MV-4-11 (cell line): ENCODE results near the gene PLIN5.
A peak's percentile ranks its signal among the peaks of the same experiment; 100 is the strongest.

Source experiments
- DNase-seq: peaks from one replicate; lab custom pipeline; 2025; lab: John Stamatoyannopoulos, UW

PLIN5 gene, protein sequence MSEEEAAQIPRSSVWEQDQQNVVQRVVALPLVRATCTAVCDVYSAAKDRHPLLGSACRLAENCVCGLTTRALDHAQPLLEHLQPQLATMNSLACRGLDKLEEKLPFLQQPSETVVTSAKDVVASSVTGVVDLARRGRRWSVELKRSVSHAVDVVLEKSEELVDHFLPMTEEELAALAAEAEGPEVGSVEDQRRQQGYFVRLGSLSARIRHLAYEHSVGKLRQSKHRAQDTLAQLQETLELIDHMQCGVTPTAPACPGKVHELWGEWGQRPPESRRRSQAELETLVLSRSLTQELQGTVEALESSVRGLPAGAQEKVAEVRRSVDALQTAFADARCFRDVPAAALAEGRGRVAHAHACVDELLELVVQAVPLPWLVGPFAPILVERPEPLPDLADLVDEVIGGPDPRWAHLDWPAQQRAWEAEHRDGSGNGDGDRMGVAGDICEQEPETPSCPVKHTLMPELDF

DNA sequence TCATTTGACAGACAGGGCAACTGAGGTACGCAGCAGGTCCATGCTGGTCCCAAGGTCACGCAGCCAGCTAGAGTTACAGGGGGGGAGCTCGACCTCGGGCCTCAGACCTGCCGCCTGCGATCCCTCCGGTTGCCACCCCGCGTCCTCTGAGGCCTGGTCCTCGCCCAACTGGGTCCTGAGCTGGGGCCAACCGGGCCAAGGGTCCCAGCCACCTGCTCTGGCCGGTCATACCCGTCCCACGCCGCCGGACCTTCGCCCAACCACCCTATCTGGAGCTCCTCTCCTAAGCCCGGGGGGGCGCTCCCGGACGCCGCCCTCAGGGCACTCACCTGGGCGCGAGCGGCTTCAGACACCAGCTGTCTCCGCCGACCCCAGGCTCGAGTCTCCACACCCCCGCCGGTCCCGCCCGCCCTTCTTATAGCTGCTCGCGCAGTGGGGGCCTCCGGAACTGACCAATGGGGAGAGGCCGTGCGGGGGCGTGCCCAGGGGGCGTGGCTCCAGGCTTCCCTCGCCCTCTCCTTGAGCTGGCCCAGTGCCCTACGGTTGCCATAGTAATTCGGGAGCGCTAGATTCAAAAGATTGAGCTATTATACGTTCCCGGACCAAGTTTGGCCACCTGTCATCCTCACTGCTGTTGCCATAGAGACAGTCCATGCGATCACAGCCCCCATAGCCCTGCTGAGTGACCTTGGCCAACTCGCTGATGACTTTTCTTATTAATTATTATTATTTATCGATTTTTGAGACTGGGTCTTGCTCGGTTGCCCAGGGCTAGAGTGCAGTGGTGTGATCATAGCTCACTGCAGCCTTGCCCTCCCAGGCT is at the start of gene PLIN5:
PLIN5 (minus strand) TSS at position 389 of the 823 bp plus-strand sequence. CDS start 1,150 bp downstream, outside the sequence.
- DNase-seq, result peak; percentile 59

DNA sequence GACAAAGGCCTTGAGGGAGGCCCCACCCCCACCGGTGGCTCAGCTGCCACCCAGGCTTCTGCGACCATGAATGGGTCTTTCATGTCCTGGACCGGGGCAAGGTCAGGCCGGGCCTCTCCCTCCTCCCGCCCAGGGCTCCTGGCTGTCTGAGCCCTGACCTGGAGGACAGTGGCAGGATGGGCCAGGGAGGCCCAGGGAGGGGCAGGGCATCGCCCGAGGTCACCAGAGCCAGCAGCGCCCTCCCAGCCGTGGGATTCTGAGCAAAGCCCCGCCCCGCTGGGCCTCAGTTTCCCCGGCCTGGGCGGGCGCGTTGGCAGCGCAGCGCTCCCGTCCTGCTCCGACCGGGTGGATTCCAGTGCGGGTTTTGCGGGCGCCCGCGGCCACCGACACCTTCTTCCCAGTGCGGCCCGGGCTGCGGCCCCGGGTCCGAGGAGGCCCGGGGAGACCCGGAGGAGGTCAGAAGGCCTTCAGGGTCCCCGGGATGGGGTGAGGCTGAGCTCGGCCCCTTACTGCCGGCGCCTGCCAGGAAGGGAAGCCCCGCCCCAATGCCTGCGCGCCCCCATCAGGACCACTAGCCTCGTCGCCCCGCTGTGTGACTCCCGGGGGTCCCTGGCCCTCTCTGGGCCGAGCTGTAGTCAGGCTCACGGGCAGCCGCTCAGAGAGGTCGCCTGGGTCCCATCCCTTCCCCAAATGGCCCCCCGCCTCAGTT is 49.1 kb upstream of the PLIN5 start:
- DNase-seq, result no peak

DNA sequence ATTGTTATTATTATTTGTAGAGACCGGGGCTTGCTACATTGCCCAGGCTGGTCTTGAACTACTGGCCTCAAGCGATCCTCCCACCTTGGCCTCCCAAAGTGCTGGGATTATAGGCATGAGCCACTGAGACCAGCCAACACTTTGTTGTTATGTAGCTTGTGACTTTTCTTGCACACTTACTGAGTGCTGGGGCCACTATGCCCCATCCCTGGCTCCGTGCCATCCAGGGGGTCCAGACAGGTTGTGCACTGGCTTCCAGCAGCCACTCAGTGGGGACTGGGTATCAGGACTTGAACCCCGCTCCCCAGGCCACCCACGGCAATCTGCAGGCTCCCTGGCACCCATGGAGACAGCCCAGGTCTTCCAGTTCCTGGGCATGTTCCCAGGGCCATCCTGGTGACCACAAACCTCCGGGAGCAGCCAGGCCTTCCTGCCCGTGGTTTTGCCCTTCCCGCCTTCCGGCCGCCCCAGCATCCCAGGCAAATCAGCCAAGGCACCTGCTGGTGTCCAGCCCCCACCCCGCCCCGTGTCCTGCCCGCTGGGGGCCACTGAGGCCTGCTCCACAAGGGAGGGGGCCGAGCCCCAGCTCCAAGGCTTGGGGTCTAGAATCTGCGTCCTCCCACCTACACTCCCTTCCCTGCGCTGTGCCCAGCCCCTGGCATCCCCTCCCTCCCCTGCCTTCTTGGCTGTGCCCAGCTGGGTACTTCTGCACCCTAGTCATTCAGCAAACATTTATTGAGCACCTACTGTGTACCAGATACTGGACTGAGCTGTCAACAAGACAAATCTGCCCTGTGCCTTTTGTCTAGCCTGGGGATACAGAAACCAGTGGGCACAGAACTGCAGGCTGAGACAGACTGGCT is 48.2 kb upstream of the PLIN5 start:
- DNase-seq, result no peak

DNA sequence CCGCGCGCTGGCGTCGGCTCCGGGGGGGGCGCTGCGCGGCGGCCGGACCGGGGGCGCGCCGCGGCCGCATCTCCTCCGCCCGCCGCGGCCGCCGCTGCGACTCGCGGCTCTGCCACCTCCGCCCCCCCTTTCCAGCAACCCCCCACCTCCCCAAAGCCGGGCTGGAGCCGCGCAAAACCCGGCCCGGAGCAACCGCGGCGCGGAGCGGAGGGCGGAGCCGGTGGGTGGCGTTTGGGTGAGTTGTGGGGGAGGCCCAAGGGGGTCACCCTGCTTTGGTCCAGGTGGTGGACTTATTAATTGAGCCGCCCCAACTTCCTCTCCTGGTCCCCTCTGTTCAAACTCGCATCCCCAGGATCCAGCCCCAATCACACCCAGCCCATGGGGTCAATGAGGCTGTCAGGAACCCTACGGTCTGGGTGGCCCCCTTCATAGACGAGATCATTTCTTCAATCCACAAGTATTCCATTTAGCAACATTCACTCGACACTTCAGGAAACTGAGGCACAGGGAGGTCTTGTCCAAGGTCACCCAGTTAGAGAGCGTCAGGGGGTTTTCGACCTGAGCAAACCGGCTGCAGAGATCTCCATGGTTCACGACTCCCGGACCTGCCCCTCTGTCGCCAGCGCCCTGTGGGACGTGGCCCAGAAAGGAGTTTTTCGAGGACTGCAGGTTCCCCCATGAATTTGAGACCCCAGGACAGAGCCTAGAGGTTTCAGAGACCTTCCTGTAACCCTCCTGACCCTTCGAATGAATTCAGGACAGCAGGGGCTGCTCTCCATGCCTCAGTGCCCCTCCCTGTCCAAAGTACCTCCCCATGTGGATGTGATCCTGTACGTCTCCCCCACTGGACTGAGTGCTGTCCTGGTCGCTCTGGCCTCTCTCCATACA is 46.9 kb upstream of the PLIN5 start:
- no peak for DNase-seq

DNA sequence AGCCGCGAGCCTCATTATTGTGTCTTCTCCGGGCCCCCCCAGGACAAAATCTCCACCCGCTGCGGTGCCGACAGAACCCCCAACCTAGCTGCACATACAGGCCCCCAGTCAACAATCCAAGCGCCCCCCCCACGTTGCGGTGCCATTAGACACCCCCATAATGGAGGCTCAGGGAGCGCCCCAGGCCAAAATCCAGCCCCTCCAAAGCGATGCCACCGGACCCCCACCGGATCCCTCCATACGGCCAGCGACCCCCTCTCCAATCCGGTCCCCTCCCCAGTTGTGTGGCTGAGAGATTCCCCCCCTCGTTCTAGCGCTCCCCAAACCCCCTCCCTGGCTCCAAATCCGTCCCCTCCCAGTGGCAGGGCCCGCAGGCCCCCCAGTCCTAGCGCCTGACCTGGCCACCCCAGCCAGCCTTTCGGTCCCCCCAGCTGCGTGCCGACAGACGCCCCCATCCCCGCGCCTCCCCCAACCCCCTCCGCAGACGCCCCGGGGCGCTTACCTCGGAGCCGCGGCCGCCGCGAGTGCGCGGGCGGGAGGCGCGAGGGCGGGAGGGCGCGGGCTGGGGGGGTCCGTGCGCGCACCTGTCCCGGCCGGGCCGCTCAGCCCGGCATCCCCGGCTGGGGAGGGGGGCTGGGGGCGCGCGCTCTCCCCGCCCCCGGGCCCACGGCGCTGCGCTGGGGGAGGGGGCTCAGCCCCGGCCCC is 46.1 kb upstream of the PLIN5 start:
- DNase-seq, result no peak

DNA sequence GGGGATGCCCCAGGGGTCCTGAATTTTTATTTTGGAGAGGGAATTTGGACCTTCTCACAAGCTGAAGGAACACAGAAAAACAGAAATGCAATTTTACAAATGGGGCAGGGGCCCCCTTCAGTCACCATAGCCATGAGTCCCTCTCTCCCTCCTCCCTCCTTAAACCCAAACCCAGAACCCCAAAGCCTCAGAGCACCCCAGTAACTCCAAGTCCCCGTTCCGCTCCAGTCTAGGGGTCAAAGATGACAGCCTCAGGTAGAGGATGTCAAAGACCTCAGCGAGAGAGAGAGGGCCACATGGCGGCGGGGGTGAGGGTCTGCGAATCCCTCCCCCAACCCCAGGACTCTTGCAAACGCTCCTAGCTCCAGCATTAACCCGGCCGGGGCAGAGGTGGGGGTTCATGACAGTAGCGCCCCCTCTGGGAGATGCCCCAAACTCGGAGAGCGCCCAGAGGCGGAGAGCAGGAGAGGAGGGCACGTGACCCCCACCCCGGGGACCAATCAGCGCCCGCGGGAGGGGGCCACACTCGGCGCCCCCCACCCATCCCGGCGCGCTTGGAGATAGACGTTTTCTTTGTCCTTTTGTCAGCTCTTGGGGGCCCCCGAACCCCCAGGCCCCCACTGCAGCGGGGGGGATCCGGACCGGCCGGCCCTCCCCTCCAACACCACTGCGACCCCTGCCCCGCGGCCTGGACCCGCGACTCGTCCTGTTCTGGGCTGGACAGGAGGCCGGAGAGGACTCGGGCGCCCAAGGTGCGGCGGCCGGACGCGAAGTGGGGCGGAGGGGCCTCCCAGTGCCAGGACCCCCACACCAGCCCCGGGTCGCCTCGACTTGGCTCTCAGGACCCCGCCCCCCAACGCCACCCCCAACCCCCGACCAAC is 45.2 kb upstream of the PLIN5 start:
- DNase-seq, result no peak

DNA sequence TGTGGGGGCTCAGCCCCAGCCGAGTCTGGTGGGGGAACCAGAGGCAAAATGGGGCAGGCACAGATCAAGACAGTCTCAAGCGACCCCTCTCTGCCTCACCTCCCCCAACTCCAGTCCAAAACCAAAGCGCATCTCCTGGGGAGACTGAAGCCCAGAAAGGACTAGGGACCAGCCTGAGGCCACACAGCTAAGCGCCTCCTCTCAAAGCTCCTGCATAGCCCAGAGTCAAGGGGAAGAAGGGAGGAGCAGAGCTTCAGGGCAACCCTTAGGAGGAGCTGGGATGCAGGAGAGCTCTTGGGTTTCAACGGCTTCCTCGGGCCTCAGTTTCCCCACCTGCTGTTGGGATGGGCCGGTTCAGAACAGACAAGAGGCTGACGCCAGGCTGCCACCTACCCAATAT is 44.4 kb upstream of the PLIN5 start:
- DNase-seq, result no peak

DNA sequence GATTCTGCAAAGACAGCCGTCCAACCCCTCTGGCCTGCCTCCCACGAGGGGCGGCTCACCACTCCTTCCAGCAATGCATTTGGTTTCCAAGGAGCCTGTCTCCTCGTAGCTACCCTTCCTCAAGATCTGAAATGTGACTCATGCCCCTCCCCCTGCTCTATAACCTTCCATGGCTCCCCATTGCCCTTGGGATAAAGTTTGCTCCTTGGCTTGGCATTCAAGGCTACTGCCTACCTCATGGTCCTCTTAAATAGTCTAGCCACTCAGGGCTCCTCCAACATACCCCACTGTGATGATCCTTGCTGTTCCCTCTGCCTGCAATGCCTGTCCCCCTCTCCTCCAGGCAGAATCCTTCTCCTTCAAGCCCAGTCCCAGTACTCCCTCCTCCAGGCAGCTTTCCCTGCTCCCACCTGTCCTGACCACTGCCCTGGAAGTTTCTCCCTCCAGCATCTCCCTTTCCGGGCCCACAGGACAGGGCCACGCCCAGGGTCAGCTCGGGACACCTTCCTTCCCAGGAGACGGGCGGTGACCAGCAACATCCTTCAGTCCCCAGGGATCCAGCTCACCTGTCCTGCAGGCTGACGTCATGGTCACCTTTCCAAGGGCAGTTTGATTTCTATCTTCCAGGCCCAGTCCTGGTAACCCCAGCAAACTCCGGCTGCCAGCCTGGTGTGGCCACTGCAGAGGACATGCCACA is 43.7 kb upstream of the PLIN5 start:
- DNase-seq, result no peak

DNA sequence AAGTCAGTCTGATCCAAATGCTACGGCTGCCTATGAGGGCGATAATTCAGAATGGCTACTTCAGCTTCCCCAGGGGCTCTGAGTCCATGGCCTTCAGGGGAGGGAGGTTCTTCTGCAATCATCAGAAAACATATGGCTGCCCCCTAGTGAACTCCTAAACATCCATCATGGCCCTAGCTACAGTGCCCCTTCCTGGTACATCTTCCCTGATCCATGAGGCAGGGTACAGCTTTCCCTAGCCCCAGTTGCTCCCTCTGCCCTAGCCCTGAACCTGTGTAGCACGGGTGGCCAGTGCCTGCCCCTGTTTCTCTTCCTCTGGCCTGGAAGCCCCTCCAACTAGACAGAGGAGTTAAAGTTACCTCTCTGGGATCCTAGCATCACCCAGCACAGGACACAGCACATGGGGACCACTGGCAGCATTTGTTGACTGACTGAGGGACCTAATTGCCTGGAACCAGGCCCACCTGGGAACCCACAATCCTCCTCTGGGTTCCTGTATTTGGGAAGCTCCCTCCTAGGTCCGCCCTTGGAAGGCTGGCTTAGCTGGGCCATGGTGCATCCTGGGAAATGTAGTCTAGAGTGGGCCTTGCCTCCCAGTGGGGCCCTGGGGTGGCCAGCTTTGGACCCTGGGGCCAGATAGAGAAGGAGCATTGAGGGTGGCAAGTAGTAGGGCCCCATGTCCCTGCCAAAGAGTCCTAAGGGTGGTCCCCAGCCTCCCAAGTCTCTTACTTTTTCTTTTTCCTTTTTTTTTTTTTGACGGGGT is 42.2 kb upstream of the PLIN5 start:
- no peak for DNase-seq

DNA sequence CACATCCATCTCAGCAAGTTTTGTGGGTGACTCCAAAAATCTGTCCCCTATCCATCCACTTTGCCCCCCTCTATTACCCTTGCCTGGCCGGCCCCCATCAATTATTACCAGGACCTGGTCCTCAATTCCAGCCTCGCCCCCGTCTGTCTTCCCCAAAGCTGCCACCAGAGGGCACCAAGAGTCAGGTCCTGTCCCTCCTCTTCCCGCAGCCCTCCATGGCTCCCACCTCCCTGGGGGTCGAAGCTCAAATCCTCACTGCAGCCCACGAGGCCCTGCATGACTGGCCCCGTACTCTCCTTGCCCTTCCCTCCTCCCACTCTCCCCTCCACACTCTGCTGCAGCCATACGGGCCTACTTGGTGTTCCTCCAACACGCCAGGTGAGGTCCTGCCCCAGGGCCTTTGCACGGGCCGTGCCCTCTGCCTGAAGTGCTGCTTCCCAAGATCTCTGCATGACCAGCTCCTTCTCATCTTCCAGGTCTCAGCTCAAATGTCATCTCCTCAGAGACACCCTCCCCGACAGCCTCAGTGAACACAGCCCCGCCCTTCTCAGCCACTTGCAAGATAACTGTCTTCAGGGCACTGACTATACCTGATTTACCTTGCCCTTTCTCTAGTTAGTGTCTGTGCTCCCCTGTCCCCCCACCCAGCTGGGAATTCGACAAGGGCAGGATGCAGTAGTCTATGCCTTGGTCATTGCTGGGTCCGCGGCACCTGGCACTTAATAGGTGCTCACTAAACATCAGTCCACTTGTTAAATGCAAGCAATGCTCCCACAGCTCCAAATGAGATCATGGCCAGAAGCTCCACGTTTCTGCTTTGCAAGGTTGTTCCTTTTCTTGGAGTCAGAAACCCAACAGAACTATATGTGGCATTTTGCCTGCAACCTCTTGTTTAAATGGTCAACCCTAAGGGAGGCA is 41.3 kb upstream of the PLIN5 start:
- DNase-seq, result peak; percentile 17

DNA sequence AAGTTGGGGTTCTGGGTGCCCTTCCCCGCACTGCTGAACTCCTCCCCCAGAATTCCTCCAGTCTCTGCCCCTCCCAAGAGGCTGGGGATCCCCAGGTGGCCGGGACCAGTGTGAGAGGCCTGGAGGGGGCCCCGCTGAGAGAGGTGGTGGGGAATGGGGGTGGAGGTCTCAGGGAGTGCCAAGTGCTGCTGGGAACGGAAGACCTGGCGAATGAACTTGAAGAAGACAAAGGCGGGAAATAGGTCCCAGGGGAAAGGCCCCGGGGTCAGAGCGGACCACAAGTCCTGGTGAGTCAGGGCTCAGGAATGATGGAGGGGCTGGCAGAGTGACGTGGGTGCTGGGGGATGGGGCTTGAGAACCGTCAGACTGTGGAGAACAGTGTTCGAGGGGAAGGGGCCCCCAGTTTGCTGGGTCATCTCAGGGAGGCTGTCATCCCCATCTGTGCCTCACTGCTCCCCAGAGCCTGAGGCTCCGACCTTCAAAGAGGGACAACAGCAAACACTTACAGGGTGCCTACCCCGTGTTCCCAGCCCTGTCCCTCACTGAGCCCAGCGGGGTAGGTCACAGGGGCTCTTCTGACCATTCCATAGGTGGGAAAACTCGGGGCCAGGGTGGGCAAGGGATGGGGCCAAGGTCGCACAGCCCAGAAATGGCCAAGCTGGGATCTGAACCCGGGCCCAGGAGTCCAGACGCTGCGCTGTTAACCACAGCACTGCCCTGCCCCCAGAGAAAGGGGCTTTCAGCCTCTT is 40.4 kb upstream of the PLIN5 start:
- DNase-seq, result peak; percentile 54

DNA sequence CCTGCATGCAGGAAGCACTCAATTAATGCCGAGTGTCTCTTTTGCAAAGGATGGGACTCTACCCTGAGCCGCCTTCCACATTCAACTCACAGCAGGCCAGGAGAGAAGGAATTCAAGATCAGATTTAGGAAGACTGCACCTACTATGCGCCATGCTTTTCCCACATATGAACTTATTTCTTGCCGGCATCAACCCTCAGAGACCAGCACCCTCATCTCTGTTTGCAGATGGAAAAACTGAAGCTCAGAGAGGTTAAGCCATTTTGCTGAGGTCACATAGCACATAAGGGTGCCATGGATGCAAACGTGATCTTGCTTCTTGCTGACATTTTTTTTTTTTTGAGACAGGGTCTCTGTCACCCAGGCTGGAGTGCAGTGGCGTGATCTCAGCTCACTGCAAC is 38.7 kb upstream of the PLIN5 start:
- no peak for DNase-seq

DNA sequence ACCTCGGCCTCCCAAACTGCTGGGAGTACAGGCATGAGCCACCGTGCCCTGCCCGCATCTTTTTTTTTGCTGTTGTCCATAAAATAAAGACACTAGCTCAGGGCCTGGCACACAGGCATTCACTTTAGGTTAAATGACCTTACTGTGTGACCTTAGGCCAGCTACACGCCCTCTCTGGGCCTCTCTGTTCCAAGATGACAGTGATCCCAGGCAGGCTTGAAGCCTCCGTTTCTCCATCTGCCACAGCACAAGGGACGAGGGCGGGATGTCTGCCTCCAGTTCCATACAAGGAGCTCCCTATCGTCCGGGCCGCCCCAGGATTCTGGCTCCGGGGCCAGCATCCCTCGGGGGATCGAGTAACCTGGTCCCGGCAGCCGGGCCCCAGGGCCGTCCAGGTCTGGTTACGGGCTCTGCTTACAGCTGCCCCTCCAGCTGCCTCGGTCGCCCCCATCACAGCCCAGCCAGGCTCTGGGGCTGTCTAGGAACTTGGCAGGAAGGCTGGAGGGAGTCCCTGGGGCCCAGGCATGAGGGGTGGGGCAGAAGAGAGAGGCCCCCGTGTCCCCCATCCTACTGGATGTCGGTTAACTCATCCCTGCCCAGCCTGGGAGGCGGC is 36.4 kb upstream of the PLIN5 start:
- DNase-seq, result no peak

DNA sequence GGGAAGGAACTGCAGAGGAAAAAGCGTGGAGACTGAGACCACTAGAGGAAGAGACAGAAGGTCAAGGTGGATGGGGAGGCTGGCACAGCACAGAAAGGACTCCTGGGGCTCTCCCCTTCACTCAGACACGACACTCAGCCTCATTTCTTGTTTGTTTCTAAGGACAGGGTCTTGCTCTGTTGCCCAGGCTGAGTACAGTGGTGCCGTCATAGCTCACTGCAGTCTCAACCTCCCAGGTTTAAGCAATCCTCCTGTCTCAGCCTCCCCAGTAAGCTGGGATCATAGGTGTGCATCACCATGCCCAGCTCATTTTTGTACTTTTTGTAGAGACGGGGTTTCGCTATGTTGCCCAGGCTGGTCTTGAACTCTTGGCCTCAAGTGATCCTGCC is 35.9 kb upstream of the PLIN5 start:
- DNase-seq, result no peak

DNA sequence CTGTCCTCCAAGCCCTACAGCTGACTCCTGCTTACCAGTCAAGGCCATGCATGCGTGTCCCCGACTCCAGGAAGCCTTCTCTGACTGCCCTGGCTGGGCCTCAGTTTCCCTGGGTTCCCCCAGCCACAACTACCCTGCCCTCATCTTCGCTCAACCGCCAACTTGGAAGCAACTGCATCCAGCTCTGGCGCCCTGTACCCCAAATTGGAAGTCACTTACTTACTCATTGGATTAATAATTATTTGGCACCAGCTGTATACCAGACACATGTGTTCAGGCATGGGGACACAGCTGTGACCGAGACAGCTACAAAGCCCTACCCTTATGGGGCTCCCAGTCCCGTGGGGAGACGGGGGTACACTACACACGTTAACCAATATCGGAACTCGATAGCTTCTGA is 35.4 kb upstream of the PLIN5 start:
- no peak for DNase-seq
